HG03432 (cell line): ENCODE results near the gene CHCT1.
"Not testable (repeated sequence)": the region's sequence is repeated elsewhere in the genome, so short reads cannot be mapped to it uniquely, and the experiment has no call there.

Experiments used
- ATAC-seq: cut with Tn5 transposase; IDR thresholded peaks from one replicate; pipeline ENCODE4 v1.9.1; 2021; ENCODE audit warnings: mild to moderate bottlenecking, moderate library complexity; ENCODE audit not compliant: unreplicated experiment

CHCT1 gene

DNA sequence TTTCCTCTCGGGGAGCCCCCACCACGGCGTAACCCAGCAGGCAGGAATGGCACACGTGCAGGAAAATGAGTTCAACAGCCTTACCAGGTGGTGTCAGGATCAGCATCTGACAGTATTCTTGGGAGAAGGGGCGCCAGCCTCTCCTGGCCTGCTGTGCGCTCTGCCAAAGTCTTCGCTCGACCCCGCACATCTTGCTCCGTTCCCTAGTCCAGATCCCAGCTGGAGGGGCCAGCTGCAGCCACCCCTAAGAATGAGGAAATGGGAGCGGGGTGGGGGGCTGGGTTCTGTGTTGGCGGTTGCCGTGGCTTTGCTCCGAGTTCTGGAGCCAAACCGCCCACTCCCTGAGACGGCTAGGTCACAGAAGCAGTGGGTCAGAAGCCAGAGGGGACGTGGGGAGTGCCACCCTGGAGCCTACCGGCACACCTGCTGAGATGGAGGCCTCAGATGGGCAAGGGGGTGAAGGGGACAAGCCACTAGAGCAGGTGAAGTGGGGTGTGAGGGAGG is at the start of gene CHCT1:
Gene CHCT1, plus strand, starts transcription at position 328 of the 504 bp plus-strand sequence. Its CDS starts 104 bp downstream, at position 432.
- no peak for ATAC-seq

DNA sequence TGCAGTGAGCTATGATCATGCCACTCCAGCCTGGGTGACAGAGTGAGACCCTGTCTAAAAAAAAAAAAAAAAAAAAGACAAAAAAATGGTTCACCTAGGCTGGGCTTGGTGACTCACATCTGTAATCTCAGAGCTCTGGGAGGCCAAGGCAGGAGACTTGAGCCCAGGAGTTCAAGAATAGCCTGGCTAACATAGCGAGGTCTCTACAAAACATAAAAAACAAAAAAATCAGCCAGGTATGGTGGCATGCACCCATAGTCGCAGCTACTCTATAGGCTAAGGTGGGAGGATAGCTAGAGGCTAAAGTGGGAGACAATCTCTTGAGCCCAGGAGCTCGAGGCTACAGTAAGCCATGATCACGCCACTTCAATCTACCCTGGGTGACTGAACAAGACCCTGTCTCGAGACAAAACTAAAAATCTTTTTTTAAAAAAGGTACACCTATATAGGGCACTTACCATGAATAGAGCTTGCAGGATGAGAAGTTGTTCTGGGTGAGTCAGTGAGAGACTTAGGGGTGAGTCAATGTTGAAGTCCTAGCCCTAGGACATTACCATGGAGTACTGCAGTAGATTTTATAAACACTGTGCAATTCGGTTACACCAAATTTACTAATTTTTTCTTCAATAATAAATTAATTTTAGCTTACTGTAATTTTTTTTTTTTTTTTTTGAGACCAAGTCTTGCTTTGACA is 49.4 kb upstream of the CHCT1 start:
- ATAC-seq = no peak

DNA sequence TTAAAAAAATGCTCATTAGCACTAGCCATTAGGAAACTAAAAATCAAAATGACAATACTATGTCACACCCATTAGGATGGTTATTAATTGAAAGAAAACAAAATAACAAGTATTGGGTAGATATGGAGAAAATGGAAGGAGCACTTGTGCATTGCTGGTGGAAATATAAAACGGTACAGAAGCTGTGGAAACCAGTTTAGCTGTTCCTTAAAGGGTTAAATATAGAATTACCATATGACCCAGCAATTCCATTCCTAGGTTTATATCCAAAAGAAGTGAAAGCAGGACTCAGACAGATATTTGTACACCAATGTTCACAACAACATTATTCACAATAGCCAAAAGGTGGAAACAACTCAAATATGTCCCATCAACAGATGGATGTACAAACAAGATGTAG is 44.1 kb upstream of the CHCT1 start:
- ATAC-seq = not testable (repeated sequence)

DNA sequence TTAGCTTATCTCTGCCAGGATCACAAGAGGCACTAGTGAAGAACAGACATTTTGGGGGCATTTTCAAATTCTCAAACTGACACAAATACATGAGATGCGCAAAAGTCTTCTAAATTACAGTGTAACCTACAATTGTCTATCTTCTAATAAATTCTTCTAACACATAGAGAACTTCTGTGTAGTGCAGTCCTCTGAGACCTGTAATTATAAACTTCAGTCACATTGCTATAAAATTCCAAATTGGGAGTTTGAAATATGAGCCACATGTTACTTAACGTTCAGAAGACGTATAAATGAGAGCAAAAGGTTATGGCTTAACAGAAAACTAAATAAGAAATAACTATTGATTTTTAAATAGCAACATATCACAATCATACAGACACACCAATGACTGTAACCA is 42.8 kb upstream of the CHCT1 start:
- ATAC-seq = not testable (repeated sequence)

DNA sequence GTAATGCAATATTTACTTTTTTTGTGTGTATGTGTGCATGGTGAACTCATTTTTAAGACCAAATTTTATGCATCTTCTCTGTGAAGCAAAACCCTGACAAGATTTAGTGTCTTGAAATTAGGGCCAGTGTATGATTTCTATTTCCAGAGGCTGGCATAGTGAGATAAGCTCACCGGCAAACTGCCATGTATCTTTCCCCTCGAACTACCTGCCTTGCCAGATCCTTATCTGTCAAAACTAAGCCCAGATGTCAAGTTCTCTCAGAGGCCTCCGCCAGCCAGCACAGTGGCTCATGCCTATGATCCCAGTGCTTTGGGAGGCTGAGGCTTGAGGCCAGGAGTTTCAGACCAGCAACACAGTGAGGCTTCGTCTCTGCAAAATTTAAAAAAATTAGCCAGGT is 40.3 kb upstream of the CHCT1 start:
- no peak for ATAC-seq

DNA sequence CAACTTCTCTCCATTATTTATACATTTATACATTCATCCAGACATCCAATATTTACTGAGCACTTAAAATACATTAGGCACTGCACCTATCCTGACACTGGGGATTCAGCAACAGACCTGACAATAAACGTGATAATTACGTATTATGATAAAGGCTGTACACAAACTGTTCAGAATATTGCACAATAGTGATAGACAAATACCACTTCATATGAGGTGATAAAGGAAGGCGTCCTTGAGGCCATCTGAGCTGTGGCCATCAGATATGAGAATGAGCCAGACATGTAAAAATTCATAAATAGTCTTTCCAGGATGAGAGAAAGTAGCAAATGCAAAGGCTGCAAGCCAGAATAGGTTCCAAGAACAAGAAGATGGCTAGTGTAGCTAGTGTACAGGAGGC is 38.9 kb upstream of the CHCT1 start:
- no peak for ATAC-seq

DNA sequence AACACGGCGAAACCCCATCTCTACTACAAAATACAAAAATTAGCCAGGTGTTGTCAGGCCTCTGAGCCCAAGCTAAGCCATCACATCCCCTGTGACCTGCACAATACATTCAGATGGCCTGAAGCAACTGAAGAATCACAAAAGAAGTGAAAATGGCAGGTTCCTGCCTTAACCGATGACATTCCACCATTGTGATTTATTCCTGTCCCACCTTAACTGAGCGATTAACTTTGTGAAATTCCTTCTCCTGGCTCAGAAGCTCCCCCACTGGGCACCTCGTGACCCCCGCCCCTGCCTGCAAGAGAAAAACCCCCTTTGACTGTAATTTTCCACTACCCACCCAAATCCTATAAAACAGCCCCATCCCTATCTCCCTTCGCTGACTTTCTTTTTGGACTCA is 37.4 kb upstream of the CHCT1 start:
- not testable (repeated sequence) for ATAC-seq

DNA sequence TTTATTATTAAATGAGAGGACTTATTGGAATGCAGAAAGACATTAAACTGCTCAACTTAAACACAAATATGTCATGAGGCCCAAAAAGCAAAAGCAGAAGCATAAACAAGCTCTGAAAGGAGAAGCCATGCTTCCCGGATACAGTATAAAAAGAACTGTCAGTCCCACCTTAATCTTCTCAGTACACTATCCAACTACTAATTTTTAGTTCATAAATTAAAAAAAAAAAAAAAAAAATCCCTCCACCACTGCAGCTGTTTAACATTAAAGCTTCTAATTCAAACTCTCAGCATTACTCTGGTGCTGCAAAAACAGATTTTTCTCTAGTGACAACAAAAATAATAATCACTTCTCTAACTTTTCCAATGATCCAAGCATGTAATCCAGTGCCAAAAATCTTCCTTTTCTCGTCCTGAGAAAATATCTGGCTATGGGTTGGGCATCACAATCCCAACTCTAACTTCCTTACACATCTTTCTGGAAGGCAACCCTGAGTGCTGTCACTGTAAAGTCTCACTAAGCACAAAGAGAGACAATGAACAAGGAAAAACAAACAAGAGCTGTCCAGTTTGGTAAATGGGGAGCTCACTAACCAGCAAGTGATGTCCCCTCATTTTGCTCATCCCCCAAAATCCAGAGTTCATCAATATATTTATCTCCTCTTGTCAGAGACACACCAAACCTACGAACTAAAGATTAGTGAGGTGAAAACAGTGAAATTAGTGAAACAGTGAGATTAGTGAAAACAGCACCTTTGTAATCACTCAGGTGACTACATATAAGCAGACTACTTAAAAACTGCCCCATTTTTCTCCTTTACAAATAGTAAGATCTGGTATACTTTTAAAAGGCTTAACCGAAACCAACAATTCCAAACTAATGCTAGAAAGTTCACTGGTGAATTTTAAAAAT is 35.9 kb upstream of the CHCT1 start:
- no peak for ATAC-seq

DNA sequence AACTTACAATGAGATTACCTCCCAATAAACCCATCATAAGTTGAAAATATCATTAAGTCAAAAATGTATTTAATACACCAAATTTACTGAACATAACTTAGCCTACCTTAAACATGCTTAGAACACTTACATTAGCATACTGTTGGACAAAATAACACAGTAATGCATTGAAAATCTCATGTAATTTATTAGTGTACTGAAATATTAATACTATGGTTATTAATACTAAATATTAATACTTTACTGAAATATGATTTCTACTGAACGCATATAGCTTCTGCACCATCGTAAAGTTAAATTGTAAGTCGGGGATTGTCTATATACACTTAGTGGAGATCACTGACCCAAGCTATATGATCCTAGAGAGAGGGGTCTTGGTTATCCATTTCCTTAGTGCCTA is 34.6 kb upstream of the CHCT1 start:
- ATAC-seq = no peak

DNA sequence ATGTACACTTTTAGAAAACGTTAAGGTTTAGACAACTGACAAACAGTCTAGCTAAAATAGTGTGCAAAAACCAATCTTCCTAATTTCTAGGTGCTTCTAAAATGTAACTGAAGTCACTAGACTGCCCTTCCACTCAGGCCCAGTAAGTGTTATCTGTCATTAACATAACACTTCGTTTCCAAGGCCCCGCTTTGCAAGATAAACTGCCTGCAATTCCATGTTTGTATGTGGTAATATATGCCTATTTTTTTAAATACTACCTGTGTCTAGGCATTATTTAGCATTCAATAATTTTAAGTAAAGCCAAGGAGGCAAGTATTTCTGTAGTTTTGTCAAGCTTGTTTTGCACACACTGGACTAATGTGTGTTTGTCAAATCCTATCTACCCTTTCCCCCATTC is 33.5 kb upstream of the CHCT1 start:
- ATAC-seq = no peak

DNA sequence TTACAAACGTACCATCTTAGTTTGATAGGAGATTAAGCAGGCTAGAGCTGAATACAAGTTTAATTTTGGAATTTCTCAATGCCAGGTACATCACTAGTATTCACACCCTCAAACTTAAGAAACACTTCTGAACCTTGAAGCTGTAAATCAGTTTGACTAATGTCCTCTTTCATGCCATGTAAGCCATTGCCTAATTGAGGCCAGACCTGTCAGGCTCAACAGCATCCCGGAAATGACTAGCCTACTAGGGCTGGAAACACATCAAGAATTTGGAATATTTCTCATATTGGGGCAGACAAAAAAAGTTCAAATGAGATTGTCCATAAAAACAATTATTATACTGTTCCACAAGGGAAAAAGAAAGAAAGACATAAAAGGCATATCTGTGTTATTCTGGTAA is 32.1 kb upstream of the CHCT1 start:
- ATAC-seq = no peak

DNA sequence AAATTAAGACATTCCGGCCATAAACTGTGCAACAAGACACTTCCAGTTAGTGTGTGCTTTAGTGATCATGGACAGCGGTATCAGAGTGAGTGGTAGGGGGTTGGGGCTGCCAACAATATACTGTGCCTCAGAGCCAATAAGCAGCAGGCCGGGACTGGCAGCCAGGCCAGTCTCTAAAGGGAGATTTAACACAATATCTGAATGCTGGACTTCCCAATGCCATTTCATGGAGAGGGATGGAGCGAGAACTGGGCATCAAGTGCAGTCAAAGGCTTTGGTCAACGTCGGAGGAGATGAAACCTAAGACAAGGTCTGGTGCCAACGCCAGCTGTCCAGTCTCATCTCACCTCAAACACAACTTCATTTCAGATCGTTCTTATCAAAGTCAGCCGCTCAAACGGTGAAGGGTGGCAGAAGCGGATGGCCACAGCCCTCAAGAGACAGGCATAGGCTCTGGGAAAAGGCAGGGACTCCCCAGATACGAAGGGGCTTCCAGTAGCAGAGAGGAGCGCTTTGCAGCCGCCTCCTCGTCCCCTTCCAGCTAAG is 31.3 kb upstream of the CHCT1 start:
- peak; percentile 2 for ATAC-seq

DNA sequence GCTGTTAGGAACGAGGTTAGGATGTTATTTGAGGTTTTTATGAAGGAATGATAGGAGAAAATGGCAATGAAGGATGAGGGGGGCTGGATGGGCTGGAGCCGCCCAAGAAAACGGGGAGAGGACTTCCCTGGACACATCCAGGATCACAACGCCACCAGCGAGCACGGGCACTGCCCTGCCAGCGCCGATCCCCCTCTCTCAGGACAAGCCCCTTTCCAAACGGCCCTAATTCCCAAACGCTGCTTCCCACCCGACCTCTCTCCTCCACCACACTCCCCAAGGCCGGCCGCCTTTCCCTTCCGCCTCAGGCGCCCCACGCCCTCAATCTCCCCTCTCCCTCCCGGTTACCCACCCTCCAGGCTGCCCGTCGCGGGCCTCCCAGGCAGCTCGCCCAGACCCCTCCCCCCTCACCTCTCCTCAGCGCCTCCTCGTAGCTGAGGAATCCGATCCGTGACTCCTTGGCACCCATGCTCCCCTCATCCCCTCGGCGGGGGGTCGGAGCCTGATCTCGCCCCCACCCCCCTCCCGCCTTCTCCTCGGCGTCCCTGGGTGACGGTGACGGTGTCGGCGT is 30.7 kb upstream of the CHCT1 start:
- ATAC-seq = peak; percentile 35

DNA sequence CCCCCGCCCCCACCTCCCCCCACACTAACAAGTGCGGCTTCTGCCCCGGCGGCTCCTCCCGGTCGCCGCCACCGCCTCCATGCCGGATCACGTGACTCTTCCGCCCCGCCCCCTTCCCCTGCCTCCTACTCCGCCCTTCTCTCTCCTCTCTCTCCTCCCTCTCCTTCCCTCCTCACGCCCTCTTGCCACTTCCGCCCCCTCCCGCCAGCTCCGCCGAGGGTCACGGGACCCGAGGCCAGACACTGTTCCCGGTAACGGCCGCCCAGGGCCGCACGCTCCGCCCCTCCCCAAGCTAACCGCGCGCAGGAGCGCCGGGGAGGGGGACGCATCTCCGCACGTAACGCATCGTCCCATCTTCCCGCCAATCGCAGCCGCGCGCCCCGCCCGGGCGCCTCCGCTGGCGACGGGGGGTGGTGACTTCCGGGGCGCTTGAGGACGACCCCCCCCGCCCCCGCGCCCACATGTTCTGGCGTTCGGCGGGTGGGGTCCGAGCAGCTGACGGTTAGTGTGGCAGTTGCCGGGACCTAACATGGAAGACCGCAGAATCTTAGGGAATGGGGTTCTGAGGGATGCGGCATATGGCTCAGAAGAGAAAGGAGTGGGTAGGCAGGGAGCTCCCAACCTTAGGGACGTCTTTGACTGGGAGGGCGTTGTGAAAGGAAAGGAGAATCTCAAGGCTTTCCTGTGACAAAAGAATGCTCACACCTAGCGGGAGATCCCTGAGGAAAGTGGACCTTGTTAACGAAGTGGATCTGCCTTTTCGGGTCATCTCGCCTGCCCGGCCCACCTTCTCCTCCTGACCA is 30.0 kb upstream of the CHCT1 start, which contains the start of gene USP32:
Gene USP32, minus strand, starts transcription at position 92 of the 803 bp plus-strand sequence. CDS start 194 bp downstream, outside the sequence.
- ATAC-seq = peak; percentile 86

DNA sequence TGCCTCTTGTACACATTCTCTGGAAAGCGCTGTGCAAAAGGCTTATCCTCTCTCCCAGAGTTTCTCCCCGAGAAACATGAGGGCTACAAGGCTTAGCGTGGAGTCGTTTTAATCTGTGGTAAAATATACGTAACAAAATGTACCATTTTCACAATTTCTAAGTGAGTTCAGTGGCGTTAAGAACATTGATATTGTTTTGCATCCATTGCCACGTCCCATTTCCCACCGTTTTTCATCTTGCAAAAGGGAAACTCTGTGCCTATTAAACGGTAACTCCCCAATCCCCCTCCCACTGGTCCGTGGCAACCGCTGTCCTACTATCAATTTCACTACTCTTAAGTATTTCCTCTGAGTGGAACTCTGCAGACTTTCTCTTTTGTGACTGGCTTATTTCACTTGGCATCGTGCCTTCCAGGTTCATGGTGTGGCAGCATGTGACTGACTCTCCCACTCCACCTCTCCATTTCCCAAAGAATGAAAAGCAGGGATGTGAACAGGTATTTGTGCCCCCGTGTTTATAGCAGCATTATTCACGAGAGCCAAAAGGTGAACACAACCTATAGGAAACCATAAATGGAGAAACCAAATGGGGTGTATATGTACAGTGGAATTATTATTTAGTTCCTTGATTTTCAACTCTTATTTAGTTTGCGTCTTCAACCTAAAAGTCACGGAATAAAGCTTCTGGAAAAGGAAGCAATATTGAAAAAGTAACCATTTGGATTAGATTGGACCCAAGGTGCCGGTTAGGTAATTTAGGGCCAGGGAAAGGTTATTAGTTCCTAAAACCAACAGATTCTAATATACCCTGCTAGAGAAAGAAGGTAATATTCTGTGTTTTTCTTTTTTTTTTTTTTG is 29.2 kb upstream of the CHCT1 start:
- no peak for ATAC-seq

DNA sequence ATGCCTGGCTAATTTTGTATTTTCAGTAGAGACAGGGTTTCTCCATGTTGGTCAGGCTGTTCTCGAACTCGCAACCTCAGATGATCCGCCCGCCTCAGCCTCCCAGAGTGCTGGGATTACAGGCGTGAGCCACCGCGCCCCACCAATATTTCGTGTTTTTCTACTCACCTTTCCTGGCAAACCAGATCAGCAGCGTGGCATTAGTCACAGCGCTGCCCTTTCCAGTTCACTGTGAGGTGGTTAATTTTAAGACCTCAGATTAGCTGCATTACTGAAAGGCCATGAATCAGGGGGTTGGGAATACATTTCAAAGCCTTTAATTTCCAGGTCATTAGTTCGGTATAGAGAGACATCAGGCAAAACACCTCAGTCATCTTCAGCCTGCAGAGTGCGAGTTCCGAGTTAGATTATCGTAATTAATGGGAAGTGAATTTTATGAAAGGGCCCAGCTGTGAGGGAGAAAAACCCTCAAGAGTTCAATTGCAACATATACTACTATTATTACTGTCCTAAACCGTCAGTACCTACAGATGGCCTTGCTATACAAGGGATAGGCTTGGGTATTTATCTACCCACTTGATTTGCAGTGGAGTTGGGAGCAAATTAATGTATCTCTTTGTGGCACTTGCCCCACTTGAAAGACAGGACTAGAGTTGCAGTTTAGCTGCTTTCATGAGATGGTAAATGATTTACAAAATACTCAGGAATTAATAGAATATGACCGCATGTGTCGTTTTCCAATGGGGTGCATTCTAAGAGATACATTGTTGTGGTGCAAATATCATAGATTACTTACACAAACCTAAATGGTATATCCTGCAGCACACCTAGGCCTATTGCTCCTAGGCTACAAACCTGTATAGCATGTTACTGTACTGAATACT is 28.2 kb upstream of the CHCT1 start:
- ATAC-seq = no peak

DNA sequence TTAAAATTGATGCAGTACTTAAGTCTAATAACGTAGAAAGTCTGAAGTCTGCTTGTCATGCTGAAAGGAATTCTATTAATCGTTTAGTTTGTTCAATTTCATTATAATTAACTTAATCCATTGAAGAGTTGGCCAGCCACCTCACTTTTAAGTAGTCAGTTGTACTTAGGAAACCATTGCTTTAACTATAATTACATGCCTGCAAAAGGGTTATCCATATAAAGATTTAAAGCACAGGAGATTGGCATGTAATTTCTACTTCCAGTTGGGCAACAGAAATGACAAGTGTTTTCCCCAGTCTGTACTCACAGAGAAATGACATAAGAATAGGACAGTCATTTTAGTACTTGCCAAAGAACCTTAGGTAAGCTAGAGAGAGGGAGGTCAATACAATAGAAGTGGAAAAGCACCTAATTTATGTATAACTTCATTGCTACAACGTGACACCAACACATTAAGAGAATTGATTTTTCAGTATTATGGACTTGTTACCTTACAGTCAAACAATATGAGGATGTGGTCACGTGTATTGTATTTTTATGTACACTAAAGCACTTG is 26.7 kb upstream of the CHCT1 start:
- no peak for ATAC-seq

DNA sequence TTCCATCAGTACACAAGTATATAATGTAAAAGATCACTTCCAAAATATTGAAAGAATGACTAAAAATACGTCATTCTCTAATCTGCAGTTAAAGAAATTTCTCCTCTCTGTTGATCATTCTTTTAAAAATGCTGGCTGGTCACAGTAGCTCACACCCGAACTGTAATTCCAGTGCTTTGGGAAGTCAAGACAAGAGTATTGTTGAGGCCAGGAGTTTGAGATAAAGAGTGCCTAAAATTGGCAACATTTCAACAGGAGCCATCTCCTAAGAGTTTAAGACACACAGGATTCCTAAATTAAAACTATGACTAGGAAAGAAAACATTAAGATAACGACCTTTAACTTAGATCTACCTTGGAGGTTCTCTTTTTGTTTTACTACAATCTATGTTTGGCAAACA is 25.9 kb upstream of the CHCT1 start:
- no peak for ATAC-seq
